Motor neuron (in vitro differentiated cells): ENCODE data around the gene ALKBH5. TPM values are rescaled to one million over a fixed set of nuclear protein-coding genes. Genes with fewer than 3 reads are reported as not detected.
"Not testable (repeated sequence)": the region's sequence is repeated elsewhere in the genome, so short reads cannot be mapped to it uniquely, and the experiment has no call there.

ENCODE experiments used
- ATAC-seq, 8 experiments: fragments of 200-7000 bp; cut with Tn5 transposase; replicated peaks in 6 of 8; 2 replicates each; pipeline ENCODE4 v1.8.0; 2021; ENCODE audit warnings: mild to moderate bottlenecking in 8 of 8, moderate library complexity in 8 of 8
- H3K27ac ChIP-seq, 2 donors: fragments of 250-450 bp; sonication (Bioruptor Pico); 2 replicates each; pipeline ENCODE4 v1.9.0; 2021; ENCODE audit warnings: antibody characterized with exemption in 2 of 2, mild to moderate bottlenecking in 2 of 2, moderate library complexity in 1 of 2
- H3K4me1 ChIP-seq, 2 donors: fragments of 250-450 bp; sonication (Bioruptor Pico); replicated peaks in 1 of 2; 2 replicates each; pipeline ENCODE4 v1.6.1; 2021; ENCODE audit warnings: antibody characterized with exemption in 2 of 2, mild to moderate bottlenecking in 2 of 2, moderate library complexity in 1 of 2
- H3K4me3 ChIP-seq, 5 donors: fragments of 250-450 bp; sonication (Bioruptor Pico); 2 replicates each; pipeline ENCODE4 v1.9.0; 2021; ENCODE audit warnings: antibody characterized with exemption in 5 of 5, mild to moderate bottlenecking in 5 of 5, moderate library complexity in 4 of 5
- WGBS, 10 experiments: fragments of 450-650 bp; shearing (Covaris generic); methylation state at CpG; one replicate each; pipeline ENCODE4 v1.0.0; 2022; 5-methylcytosine and 5-hydroxymethylcytosine counted together
- in situ Hi-C, 9 experiments: fragments of 400-800 bp; cut with MboI; loops; one replicate each; pipeline ENCODE4 v1.15.0; 2021; ENCODE audit warnings: low sequenced_read_pairs in 9 of 9, low pct_unique_long_range_greater_than_20kb in 2 of 9; ENCODE audit not compliant: unreplicated experiment in 9 of 9
- total RNA-seq, 8 experiments: library from RNA; unstranded; fragments of 300-600 nt; gene quantifications; 2 replicates each; pipeline versions ENCODE4 v1.2.3 to v1.2.4, GENCODE V29; 2022

The ALKBH5 gene
- total RNA-seq, 8 experiments from 2014 or later = 60.4 to 140 (median 79.8) TPM

DNA sequence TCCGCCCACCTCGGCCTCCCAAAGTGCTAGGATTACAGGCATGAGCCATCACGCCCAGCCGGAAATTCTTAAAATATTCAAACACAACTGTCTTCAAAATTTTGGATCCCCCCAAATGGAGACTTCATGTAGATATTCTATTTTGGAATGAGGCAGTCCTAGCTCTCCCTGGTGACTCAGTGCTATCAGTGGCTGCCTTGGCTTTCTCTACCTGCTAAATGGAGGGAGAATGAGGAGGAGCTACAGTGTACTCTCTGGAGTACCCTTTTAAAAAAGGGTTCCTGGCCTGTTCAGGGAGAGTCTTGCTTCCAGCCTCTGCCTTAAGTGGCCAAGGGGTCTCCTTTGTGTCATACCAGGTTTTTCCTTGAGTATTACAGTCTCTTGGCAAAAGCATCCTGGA is 10.8 kb downstream of the ALKBH5 start:
- 67 to 100% (median 80%) methylated on average over 1 to 2 of the region's 4 CpGs; no CpG with 5 or more reads in 7 of the 10 experiments for WGBS, 10 experiments
- ATAC-seq = no peak
- Histone ChIP-seq H3K27ac (no peak overlapping the region), H3K4me1 (peaks cover 13 to 22% of the 10 kb centered on the region in 2 donors), H3K4me3 (no peak overlapping the region)
- in situ Hi-C loops = no loop called here

DNA sequence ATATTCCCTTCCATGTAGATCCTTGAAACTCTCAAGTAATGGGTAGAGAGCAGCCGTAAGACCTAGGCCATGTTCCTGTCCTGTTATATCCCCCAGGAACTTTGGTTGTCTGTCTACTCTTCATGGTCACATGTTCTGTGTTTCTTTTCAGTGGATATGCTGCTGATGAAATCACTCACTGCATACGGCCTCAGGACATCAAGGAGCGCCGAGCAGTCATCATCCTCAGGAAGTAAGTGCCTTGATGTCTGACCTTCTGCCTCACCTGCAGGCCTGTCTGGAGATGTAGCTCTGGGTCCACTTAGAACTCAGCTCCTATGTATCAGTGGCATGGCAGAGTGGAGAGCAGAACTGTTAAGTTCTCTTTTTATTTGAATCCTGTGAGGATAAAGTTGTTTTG is 11.2 kb downstream of the ALKBH5 start:
- 67 to 100% (median 90%) methylated on average over 1 to 4 of the region's 4 CpGs; no CpG with 5 or more reads in 3 of the 10 experiments for WGBS, 10 experiments
- Histone ChIP-seq H3K4me1 (peaks cover 9 to 18% of the 10 kb centered on the region in 2 donors), H3K4me3 (no peak overlapping the region), H3K27ac (no peak overlapping the region)
- no peak for ATAC-seq
- in situ Hi-C loops = no loop called here

DNA sequence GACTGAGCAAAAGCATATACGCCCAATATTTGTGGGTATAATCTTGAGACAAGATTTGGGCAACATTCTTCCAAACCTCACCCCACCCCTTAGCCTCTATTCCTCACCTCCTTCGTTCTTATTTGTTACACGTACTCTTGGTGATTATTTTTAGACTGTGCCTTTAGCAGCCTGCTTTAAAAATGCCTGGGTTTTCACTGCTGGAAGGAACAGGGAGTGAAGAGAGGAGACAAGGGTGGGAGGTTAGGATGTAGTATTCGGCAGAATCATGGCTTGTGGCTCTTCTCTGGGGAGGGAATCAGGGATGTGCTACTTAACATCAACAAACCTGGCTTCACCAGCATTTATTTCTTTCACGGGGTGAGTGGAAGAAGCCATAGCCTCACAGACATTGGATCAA is 11.6 kb downstream of the ALKBH5 start:
- Histone ChIP-seq H3K27ac (no peak overlapping the region), H3K4me1 (peaks cover 7 to 13% of the 10 kb centered on the region in 2 donors), H3K4me3 (no peak overlapping the region)
- in situ Hi-C loops = no loop called here
- no peak for ATAC-seq
- WGBS, 10 experiments = 77 to 100% (median 93%) methylated on average over 1 to 5 of the region's 5 CpGs; no CpG with 5 or more reads in 1 of the 10 experiments

DNA sequence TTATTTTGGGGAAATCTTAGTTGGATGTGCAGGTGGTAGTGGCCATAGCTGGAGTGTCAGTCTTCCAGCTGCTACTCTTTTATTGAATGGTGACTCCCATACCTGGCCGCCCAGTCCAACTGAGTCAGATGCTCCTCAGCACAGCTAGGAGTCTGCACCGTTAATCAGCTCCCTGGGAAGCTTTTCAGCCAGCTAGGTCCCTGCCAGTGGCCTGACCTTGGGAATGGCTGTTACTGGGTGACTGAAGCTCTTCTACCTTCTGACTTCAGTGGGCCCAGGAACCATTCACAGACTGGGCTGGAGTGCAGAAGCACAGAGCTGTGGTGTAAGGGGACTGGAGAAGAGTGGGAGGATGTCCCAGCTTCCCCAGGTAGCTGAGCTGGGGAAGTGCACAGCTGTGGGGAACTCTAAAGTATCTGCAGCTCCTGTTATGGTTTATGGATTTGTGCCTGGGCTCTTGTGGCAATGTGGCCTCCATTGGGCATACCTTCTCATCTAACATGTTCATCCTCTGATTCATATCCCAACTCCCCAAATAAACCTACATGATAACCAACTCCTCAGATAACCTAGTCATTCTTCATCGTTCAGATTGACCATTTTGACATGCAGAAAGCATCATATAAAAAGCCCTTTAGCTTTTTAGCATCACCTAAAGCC is 14.0 kb downstream of the ALKBH5 start:
- Histone ChIP-seq H3K4me3 (no peak overlapping the region), H3K27ac (no peak overlapping the region), H3K4me1 (no peaks in the 10 kb centered on the region)
- 80 to 100% (median 100%) methylated on average over 1 to 3 of the region's 3 CpGs; no CpG with 5 or more reads in 4 of the 10 experiments for WGBS, 10 experiments
- in situ Hi-C loops = no loop called here
- no peak for ATAC-seq

- 25 to 94% (median 80%) methylated on average over 1 to 4 of the region's 4 CpGs; no CpG with 5 or more reads in 4 of the 10 experiments for WGBS, 10 experiments
- ATAC-seq = peak in 1 of 8 experiments; percentile 23
- Histone ChIP-seq H3K4me1 (no peaks in the 10 kb centered on the region), H3K27ac (no peak overlapping the region), H3K4me3 (no peak overlapping the region)
- in situ Hi-C loops = no loop called here
These were observed 14.9 kb downstream of the ALKBH5 start for GRCh38 chr17:18198530-18198929.

DNA sequence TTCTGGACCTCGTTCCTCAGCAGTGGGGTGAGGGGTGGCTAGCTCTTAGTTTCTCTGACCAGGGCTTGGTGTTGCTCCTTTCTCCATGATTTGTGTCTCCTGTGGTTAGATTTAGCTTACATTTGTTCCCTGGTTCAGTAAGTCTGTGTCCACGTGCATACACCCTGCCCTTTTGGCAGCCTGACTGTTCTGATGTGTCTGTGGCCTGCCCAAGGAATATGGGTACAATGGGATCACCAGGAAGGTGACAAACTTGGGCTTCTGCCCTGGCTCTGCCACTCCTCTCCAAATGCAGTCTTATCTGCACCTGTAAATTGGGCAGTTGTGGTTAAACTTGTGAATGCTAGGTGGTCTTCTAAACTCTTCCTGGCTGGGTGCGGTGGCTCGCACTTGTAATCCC is 17.5 kb downstream of the ALKBH5 start:
- WGBS, 10 experiments = 80 to 100% (median 98%) methylated on average over 1 to 4 of the region's 4 CpGs; no CpG with 5 or more reads in 6 of the 10 experiments
- no peak for ATAC-seq
- Histone ChIP-seq H3K4me1 (no peaks in the 10 kb centered on the region), H3K4me3 (no peak overlapping the region), H3K27ac (no peak overlapping the region)
- in situ Hi-C loops = no loop called here

GRCh38 chr17:18203308-18203707 is 19.7 kb downstream of the ALKBH5 start:
- Histone ChIP-seq H3K27ac (no peak overlapping the region), H3K4me1 (no peaks in the 10 kb centered on the region), H3K4me3 (no peak overlapping the region)
- in situ Hi-C loops = no loop called here
- peak in 1 of 8 experiments; percentile 6 for ATAC-seq
- 42 to 87% (median 61%) methylated on average over 2 to 3 of the region's 7 CpGs; no CpG with 5 or more reads in 7 of the 10 experiments for WGBS, 10 experiments

GRCh38 chr17:18205861-18206260 is 22.2 kb downstream of the ALKBH5 start:
- in situ Hi-C loops = no loop called here
- 80 to 100% (median 100%) methylated on average over 1 to 2 of the region's 2 CpGs; no CpG with 5 or more reads in 5 of the 10 experiments for WGBS, 10 experiments
- Histone ChIP-seq H3K27ac (no peak overlapping the region), H3K4me1 (no peaks in the 10 kb centered on the region), H3K4me3 (no peak overlapping the region)
- no peak for ATAC-seq

DNA sequence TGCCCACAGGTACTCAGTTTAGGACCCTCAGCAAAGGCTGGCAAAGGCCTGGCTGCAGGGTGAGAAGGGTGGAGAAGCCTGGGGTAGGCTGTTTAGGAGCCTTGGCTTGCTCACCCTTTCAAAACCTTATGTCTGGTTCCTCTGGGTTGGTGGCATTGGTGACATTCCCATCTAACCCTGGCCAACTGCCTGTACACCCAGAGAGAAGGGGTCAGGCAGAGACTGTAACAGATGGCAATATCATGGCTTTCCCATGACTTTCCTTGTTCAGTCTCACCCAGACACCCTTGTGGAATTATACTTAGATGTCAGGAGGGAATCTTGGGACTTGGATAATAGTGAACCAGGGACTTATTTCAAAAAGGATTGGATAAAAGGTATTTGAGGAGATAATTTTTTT is 23.3 kb downstream of the ALKBH5 start:
- H3K4me1 ChIP-seq = no peaks in the 10 kb centered on the region
- no peak overlapping the region for H3K4me3 ChIP-seq
- in situ Hi-C loops = no loop called here
- no peak overlapping the region for H3K27ac ChIP-seq
- no peak for ATAC-seq

DNA sequence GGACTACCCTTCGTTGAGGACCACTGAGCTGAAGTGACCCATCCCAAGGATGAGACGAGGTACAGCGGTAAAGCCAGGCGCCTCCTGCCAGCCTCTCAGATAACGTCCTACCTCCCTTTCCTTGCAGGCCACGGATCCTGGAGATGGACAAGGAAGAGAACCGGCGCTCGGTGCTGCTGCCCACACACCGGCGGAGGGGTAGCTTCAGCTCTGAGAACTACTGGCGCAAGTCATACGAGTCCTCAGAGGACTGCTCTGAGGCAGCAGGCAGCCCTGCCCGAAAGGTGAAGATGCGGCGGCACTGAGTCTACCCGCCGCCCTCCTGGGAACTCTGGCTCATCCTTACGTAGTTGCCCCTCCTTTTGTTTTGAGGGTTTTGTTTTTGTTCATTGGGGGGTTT is 24.5 kb downstream of the ALKBH5 start:
- whole genome bisulfite sequencing, 10 experiments = 88 to 100% (median 98%) methylated on average over 1 to 14 of the region's 19 CpGs; no CpG with 5 or more reads in 1 of the 10 experiments
- Histone ChIP-seq H3K4me3 (no peak overlapping the region), H3K27ac (no peak overlapping the region), H3K4me1 (no peaks in the 10 kb centered on the region)
- in situ Hi-C loops = no loop called here
- ATAC-seq = peak in 1 of 8 experiments; percentile 24

- H3K27ac ChIP-seq = no peak overlapping the region
- ATAC-seq = peak in 5 of 8 experiments; percentile 61 to 70 (median 67)
- 0 to 77% (median 50%) methylated on average over 1 to 4 of the region's 7 CpGs; no CpG with 5 or more reads in 1 of the 10 experiments for WGBS, 10 experiments
- peaks cover 3 to 4% of the 10 kb centered on the region in 2 donors for H3K4me1 ChIP-seq
- in situ Hi-C loops = no loop called here
- no peak overlapping the region for H3K4me3 ChIP-seq
These were observed 30.1 kb downstream of the ALKBH5 start for GRCh38 chr17:18213666-18214270.

- H3K4me1 ChIP-seq, H3K27ac ChIP-seq, ATAC-seq, in situ Hi-C loops, H3K4me3 ChIP-seq: not testable (repeated sequence)
- 37 to 85% (median 72%) methylated on average over 1 to 11 of the region's 11 CpGs for WGBS, 10 experiments
These were observed 33.3 kb downstream of the ALKBH5 start for GRCh38 chr17:18216906-18217305.

DNA sequence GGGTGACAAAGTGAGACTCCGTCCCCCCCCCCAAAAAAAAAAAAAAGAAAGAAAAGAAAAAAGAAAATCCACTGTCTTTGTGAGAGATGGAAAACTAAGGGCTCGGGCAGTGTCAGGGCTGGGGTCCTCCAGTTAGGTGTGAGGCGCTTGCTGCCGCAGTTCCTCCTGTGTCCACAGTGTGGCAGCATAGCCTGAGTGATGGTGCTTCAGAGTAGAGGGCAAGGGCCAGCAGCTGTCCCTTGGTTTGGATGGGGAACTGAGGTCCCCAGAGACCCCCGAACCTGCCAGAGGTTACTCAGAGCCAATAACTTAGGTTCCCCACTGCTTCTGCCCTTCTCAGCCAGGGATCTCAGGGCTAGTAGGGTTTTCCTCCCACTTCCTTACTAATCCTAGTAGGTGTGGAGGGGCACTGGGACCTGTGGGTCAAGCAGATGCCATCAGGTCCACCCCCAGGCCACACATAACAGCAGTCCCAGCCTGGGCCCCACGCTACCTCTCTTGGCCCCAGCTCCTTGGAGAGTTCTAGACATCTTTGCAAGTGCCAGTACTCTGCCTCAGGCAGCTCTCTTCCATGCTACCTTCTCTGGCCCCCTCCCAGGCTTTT is 33.9 kb downstream of the ALKBH5 start:
- ATAC-seq = peak; percentile 79 to 98 (median 87)
- 0% methylated on average over 1 of the region's 6 CpGs; no CpG with 5 or more reads in 8 of the 10 experiments for WGBS, 10 experiments

More for the DNA sequence above, 33.9 kb downstream of the ALKBH5 start:
- in situ Hi-C loops = no loop called here
- Histone ChIP-seq H3K4me1 (peaks cover 3 to 4% of the 10 kb centered on the region in 2 donors), H3K27ac (no peak overlapping the region), H3K4me3 (no peak overlapping the region)
